Activated CD4-positive, alpha-beta memory T cell treated with anti-CD3 and anti-CD28 coated beads for 36 hours (primary cell): Measurements from ENCODE around the gene NRXN2. TPM values are rescaled to one million over a fixed set of nuclear protein-coding genes. Genes with fewer than 3 reads are reported as not detected.

ENCODE experiments used
- total RNA-seq, 2 experiments: library from RNA; stranded (reverse); gene quantifications; one replicate each; pipeline ENCODE4 v1.2.3, GENCODE V29; 2021

NRXN2 gene
- total RNA-seq, 2 experiments from 2014 or later: 0.31 to 0.41 TPM

Other genes with a start within 250 kb of the NRXN2 start
- gene SLC22A11, start 167.3 kb downstream of the NRXN2 start, total RNA-seq: not detected
- gene SLC22A12, start 132.0 kb downstream of the NRXN2 start, total RNA-seq: not detected
- 1 to 10 TPM; 7.5 to 8.2 TPM for gene RASGRP2, start 20.9 kb upstream of the NRXN2 start, total RNA-seq
- gene PYGM, start 36.8 kb upstream of the NRXN2 start, total RNA-seq: 1 to 10 TPM in 1 of 2 experiments, under 1 TPM in 1; 0.94 to 1.6 TPM
- gene SF1, start 55.3 kb upstream of the NRXN2 start, total RNA-seq: 100 to 1,000 TPM; 323 to 328 TPM
- gene MAP4K2, start 80.0 kb upstream of the NRXN2 start, total RNA-seq: 10 to 100 TPM; 83.3 to 85.8 TPM
- 10 to 100 TPM; 31.3 to 32.2 TPM for gene MEN1, start 87.4 kb upstream of the NRXN2 start, total RNA-seq
- gene CDC42BPG, start 121.5 kb upstream of the NRXN2 start, total RNA-seq: under 1 TPM; 0.39 to 0.69 TPM
- gene EHD1, start 155.4 kb upstream of the NRXN2 start, total RNA-seq: 100 to 1,000 TPM; 103 to 113 TPM
- 10 to 100 TPM; 20.2 to 20.5 TPM for gene ATG2A, start 194.0 kb upstream of the NRXN2 start, total RNA-seq
- gene PPP2R5B, start 201.5 kb upstream of the NRXN2 start, total RNA-seq: 10 to 100 TPM in 1 of 2 experiments, 1 to 10 TPM in 1; 9.7 to 11.9 TPM
- gene GPHA2, start 212.7 kb upstream of the NRXN2 start, total RNA-seq: under 1 TPM in 1 of 2 experiments, not detected in 1; 0.46 TPM
- gene MAJIN, start 248.9 kb upstream of the NRXN2 start, total RNA-seq: under 1 TPM; 0.21 to 0.82 TPM